Measurements from ENCODE around the gene CTAGE9. TPM values are rescaled to one million over a fixed set of nuclear protein-coding genes. Genes with fewer than 3 reads are reported as not detected.

Gene CTAGE9
- total RNA-seq, 1 donor from 2014 or later: not detected

DNA sequence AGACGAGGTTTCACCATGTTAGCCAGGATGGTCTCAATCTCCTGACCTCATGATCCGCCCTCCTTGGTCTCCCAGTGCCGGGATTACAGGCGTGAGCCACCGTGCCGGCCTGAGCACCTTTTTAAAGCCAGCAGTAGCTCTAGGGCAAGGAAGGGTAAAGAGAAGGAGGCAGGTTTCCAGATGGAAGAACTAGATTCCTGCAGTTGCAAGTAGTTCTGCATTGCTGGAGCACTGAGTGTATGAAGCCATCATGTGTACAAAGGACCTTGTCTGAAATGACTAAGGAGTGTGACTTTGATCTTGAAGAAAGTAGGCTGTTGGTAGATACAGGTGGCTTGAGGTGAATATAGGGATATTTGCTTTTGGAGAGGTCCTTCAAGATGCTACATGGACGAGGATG, 13.9 kb downstream of the CTAGE9 start:
- TF ChIP-seq CTCF (IDR thresholded peaks at IDR 0.05): no peak
- no peak for DNase-seq (ENCODE audit: low spot score in 2 of 2)
- no peaks in the 10 kb centered on the region for H3K27me3 ChIP-seq
- no peak overlapping the region for H3K4me3 ChIP-seq
- no peak overlapping the region for H3K27ac ChIP-seq
- intact Hi-C loops (cut with DNase I): loop anchor here (5.0 kb wide), 1 partner anchor 90 kb away; no protein-coding TSS in a partner anchor
- no peaks in the 10 kb centered on the region for H3K36me3 ChIP-seq
- no peaks in the 10 kb centered on the region for H3K4me1 ChIP-seq
- no peaks in the 10 kb centered on the region for H3K9me3 ChIP-seq

GRCh38 chr6:131694832-131695426, 15.9 kb downstream of the CTAGE9 start:
- H3K27me3 ChIP-seq: no peaks in the 10 kb centered on the region
- H3K4me3 ChIP-seq: no peak overlapping the region
- peak; percentile 69 to 93 (median 84) for TF ChIP-seq CTCF (IDR thresholded peaks at IDR 0.05)
- intact Hi-C loops (cut with DNase I): loop anchor here (1.0 to 5.0 kb wide), 2 partner anchors 92 to 215 kb away; no protein-coding TSS in a partner anchor
- no peaks in the 10 kb centered on the region for H3K4me1 ChIP-seq
- DNase-seq (ENCODE audit: low spot score in 2 of 2): peak in 1 of 2 donors; percentile 68
- H3K27ac ChIP-seq: no peak overlapping the region
- no peaks in the 10 kb centered on the region for H3K9me3 ChIP-seq
- H3K36me3 ChIP-seq: no peaks in the 10 kb centered on the region

DNA sequence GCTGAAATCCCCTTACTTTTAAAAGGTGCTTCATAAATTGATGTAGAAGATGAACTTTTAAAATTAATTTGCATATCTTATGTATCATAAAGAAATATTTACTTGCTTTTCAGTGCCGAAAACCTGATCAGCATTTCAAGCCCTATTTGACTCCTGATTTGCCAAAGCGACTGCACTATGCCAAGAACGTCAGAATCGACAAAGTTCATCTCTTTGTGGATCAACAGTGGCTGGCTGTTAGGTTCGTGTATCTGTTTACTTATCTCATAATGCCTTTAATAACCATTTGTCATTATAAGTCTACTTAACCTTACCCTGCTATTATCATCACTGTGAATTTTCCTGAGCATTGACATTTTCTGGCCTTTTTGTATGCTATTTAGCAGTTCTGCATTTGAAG, 17.4 kb downstream of the CTAGE9 start:
- no peak for DNase-seq (ENCODE audit: low spot score in 2 of 2)
- Histone ChIP-seq H3K4me1 (no peaks in the 10 kb centered on the region), H3K9me3 (no peaks in the 10 kb centered on the region), H3K4me3 (no peak overlapping the region), H3K36me3 (no peaks in the 10 kb centered on the region), H3K27me3 (no peaks in the 10 kb centered on the region), H3K27ac (no peak overlapping the region)
- TF ChIP-seq CTCF (IDR thresholded peaks at IDR 0.05): no peak
- intact Hi-C loops (cut with DNase I): no loop called here

DNA sequence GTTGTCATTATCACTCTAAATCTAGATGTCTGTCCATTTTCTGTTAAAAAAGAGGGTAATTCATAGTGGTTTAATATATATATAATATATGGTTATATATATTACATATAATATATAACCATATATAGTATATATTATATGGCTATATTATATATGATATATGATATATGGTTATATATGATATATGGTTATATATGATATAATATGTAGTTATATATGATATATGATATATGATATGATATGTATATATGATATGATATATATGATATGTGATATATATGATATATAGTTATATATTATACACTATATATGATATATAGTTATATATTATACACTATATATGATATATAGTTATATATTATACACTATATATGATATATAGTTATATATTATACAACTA, 18.2 kb downstream of the CTAGE9 start:
- Histone ChIP-seq H3K9me3 (no peaks in the 10 kb centered on the region), H3K27me3 (no peaks in the 10 kb centered on the region), H3K4me3 (no peak overlapping the region), H3K36me3 (no peaks in the 10 kb centered on the region), H3K4me1 (no peaks in the 10 kb centered on the region), H3K27ac (no peak overlapping the region)
- no peak for TF ChIP-seq CTCF (IDR thresholded peaks at IDR 0.05)
- intact Hi-C loops (cut with DNase I): no loop called here
- no peak for DNase-seq (ENCODE audit: low spot score in 2 of 2)

DNA sequence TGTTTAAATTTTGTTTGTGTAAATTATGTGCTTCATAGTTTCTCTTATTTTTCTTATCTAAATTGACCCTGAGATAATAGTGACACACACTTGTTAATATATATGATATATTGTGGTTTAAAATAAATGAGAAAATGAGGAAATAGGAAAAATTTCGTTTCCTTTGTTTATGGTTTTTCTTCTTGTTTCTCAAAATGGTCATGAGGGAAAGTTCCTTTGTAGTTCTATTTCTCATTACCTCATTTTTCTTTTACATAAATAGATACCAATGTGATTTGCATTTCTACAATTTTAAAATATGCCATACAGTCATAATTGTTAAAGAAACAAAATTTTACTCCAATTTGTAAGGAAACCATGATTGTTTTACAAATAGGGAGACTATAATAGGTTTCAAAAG, 18.8 kb downstream of the CTAGE9 start:
- no peak for TF ChIP-seq CTCF (IDR thresholded peaks at IDR 0.05)
- no peaks in the 10 kb centered on the region for H3K36me3 ChIP-seq
- intact Hi-C loops (cut with DNase I): no loop called here

DNA sequence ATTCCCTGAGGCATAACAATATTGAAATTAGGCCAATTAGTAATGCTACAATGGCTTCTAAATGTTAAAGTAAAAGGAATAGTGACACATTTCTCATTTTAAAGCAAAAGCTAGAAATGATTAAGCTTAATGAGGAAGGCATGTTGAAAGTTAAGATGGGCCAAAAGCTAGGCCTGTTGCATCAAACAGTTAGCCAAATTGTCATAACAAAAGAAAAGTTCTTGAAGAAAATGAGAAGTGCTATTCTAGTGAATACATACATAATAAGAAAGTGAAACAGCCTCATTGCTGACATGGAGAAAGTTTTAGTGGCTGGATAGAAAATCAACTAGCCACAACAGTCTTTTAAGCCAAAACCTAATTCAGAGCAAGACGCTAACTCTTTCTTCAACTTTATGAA, 22.5 kb downstream of the CTAGE9 start:
- H3K4me3 ChIP-seq: no peak overlapping the region
- no peaks in the 10 kb centered on the region for H3K36me3 ChIP-seq
- intact Hi-C loops (cut with DNase I): no loop called here
- H3K9me3 ChIP-seq: no peaks in the 10 kb centered on the region
- TF ChIP-seq CTCF (IDR thresholded peaks at IDR 0.05): no peak
- no peak overlapping the region for H3K27ac ChIP-seq
- DNase-seq (ENCODE audit: low spot score in 2 of 2): no peak
- no peaks in the 10 kb centered on the region for H3K27me3 ChIP-seq
- no peaks in the 10 kb centered on the region for H3K4me1 ChIP-seq

More for the DNA sequence above, 18.8 kb downstream of the CTAGE9 start:
- Histone ChIP-seq H3K27ac (no peak overlapping the region), H3K27me3 (no peaks in the 10 kb centered on the region), H3K4me3 (no peak overlapping the region), H3K9me3 (no peaks in the 10 kb centered on the region), H3K4me1 (no peaks in the 10 kb centered on the region)
- DNase-seq (ENCODE audit: low spot score in 2 of 2): no peak

Data from ascending aorta (tissue), 2 donors.